Mesenchymal stem cell (in vitro differentiated cells and primary cell): ENCODE data around the gene NOTCH2.
"Not testable (repeated sequence)": the region's sequence is repeated elsewhere in the genome, so short reads cannot be mapped to it uniquely, and the experiment has no call there.

Experiments
- DNase-seq: peaks from one replicate; pipeline ENCODE4 v3.0.0-alpha.2; 2013
- H2AFZ ChIP-seq: one replicate; pipeline ENCODE4 v1.6.1; 2013; ENCODE audit warnings: low read depth, mild to moderate bottlenecking, control low read depth, inconsistent platforms, low read length, moderate library complexity
- H2AK5ac ChIP-seq: 2 replicates; pipeline ENCODE4 v1.6.1; 2013; ENCODE audit warnings: low read length, moderate library complexity, mild to moderate bottlenecking, inconsistent platforms; ENCODE audit not compliant: severe bottlenecking
- H2BK120ac ChIP-seq: one replicate; pipeline ENCODE4 v1.6.1; 2013; ENCODE audit warnings: low read depth, mild to moderate bottlenecking, inconsistent platforms, low read length, moderate library complexity
- H2BK12ac ChIP-seq, 2 experiments: one replicate each; pipeline ENCODE4 v1.6.1; 2013; ENCODE audit warnings: inconsistent platforms in 2 of 2, low read length in 2 of 2, mild to moderate bottlenecking in 2 of 2, moderate library complexity in 2 of 2, control low read depth in 1 of 2
- H2BK15ac ChIP-seq: one replicate; pipeline ENCODE4 v1.6.1; 2013; ENCODE audit warnings: mild to moderate bottlenecking, low read depth, inconsistent platforms; ENCODE audit not compliant: poor library complexity, severe bottlenecking
- H2BK5ac ChIP-seq: 2 replicates; pipeline ENCODE4 v1.6.1; 2013; ENCODE audit warnings: low read depth, mild to moderate bottlenecking, low read length, control low read depth, inconsistent platforms; ENCODE audit not compliant: poor library complexity, severe bottlenecking
- H3K14ac ChIP-seq, 2 experiments: one replicate each; pipeline ENCODE4 v1.6.1; 2013; ENCODE audit warnings: inconsistent platforms in 2 of 2, low read length in 2 of 2, control low read depth in 1 of 2, mild to moderate bottlenecking in 1 of 2, moderate library complexity in 1 of 2
- H3K18ac ChIP-seq, 2 experiments: one replicate each; pipeline ENCODE4 v1.6.1; 2013; ENCODE audit warnings: inconsistent platforms in 2 of 2, low read length in 2 of 2, control low read depth in 1 of 2, low read depth in 1 of 2, mild to moderate bottlenecking in 1 of 2
- H3K23ac ChIP-seq, 2 experiments: one replicate each; pipeline ENCODE4 v1.6.1; 2013; ENCODE audit warnings: inconsistent platforms in 2 of 2, low read length in 2 of 2, mild to moderate bottlenecking in 2 of 2, moderate library complexity in 2 of 2, control low read depth in 1 of 2
- H3K27ac ChIP-seq: 2 replicates; pipeline ENCODE4 v1.5.1; 2013; ENCODE audit warnings: mild to moderate bottlenecking, moderate library complexity, low read length, control low read depth, inconsistent platforms; ENCODE audit not compliant: poor library complexity, severe bottlenecking
- H3K27me3 ChIP-seq, 2 experiments: 2 replicates each; pipeline versions ENCODE4 v1.6.1 to v1.7.0; 2013; ENCODE audit warnings: low read length in 2 of 2, mild to moderate bottlenecking in 2 of 2, moderate library complexity in 2 of 2, control low read depth in 1 of 2, inconsistent platforms in 1 of 2; ENCODE audit not compliant: control insufficient read depth in 1 of 2, insufficient read depth in 1 of 2
- H3K36me3 ChIP-seq, 2 experiments: 2 replicates each; pipeline versions ENCODE4 v1.6.1 to v1.7.0; 2013; ENCODE audit warnings: low read length in 2 of 2, control low read depth in 1 of 2, inconsistent platforms in 1 of 2, low read depth in 1 of 2, mild to moderate bottlenecking in 1 of 2; ENCODE audit not compliant: insufficient read depth in 2 of 2, control insufficient read depth in 1 of 2
- H3K4ac ChIP-seq, 2 experiments: one replicate each; pipeline ENCODE4 v1.6.1; 2013; ENCODE audit warnings: inconsistent platforms in 2 of 2, low read length in 2 of 2, mild to moderate bottlenecking in 2 of 2, moderate library complexity in 2 of 2, control low read depth in 1 of 2, low read depth in 1 of 2
- H3K4me1 ChIP-seq: 2 replicates; pipeline ENCODE4 v1.6.1; 2013; ENCODE audit warnings: low read depth, low read length, control low read depth; ENCODE audit not compliant: control insufficient read depth, insufficient read depth
- H3K4me2 ChIP-seq: 2 replicates; pipeline ENCODE4 v1.6.1; 2013; ENCODE audit warnings: low read length, mild to moderate bottlenecking, inconsistent platforms; ENCODE audit not compliant: poor library complexity, severe bottlenecking
- H3K4me3 ChIP-seq, 2 experiments: 2 replicates each; pipeline versions ENCODE4 v1.5.1 to v1.7.0; 2013; ENCODE audit warnings: low read length in 2 of 2, mild to moderate bottlenecking in 2 of 2, control low read depth in 1 of 2, low read depth in 1 of 2; ENCODE audit not compliant: insufficient read depth in 1 of 2
- H3K79me1 ChIP-seq: replicated peaks from 2 replicates; pipeline ENCODE4 v1.6.1; 2013; ENCODE audit warnings: mild to moderate bottlenecking, control low read depth, low read length, inconsistent platforms; ENCODE audit not compliant: poor library complexity, severe bottlenecking
- H3K9ac ChIP-seq: 2 replicates; pipeline ENCODE4 v1.7.0; 2013; ENCODE audit warnings: mild to moderate bottlenecking, low read length, moderate library complexity
- H3K9me3 ChIP-seq: 2 replicates; pipeline ENCODE4 v1.7.0; 2013; ENCODE audit warnings: mild to moderate bottlenecking, low read length; ENCODE audit not compliant: control insufficient read depth
- H4K8ac ChIP-seq: one replicate; pipeline ENCODE4 v1.6.1; 2013; ENCODE audit warnings: inconsistent platforms, mild to moderate bottlenecking, low read length, moderate library complexity
- H4K91ac ChIP-seq: one replicate; pipeline ENCODE4 v1.6.1; 2013; ENCODE audit warnings: mild to moderate bottlenecking, low read length, inconsistent platforms
- WGBS: methylation state at CpG from one replicate; pipeline ENCODE4 v1.1.7; 2013; ENCODE audit warnings: mixed read lengths; 5-methylcytosine and 5-hydroxymethylcytosine counted together

Gene NOTCH2

GRCh38 chr1:120100590-120100989, 31.1 kb upstream of the NOTCH2 start:
- not testable (repeated sequence) for H2BK5ac ChIP-seq, H3K27ac ChIP-seq, H3K14ac ChIP-seq, H3K4ac ChIP-seq, H3K36me3 ChIP-seq, H2BK15ac ChIP-seq, H3K9ac ChIP-seq, H2AFZ ChIP-seq, H3K4me3 ChIP-seq, H3K9me3 ChIP-seq, H3K23ac ChIP-seq, DNase-seq, H3K4me2 ChIP-seq, H2BK120ac ChIP-seq, H3K18ac ChIP-seq, H3K27me3 ChIP-seq, H2BK12ac ChIP-seq, H4K8ac ChIP-seq, H4K91ac ChIP-seq, H3K4me1 ChIP-seq, H2AK5ac ChIP-seq, H3K79me1 ChIP-seq
- WGBS = no CpG with 5 or more reads among the region's 1 CpG

DNA sequence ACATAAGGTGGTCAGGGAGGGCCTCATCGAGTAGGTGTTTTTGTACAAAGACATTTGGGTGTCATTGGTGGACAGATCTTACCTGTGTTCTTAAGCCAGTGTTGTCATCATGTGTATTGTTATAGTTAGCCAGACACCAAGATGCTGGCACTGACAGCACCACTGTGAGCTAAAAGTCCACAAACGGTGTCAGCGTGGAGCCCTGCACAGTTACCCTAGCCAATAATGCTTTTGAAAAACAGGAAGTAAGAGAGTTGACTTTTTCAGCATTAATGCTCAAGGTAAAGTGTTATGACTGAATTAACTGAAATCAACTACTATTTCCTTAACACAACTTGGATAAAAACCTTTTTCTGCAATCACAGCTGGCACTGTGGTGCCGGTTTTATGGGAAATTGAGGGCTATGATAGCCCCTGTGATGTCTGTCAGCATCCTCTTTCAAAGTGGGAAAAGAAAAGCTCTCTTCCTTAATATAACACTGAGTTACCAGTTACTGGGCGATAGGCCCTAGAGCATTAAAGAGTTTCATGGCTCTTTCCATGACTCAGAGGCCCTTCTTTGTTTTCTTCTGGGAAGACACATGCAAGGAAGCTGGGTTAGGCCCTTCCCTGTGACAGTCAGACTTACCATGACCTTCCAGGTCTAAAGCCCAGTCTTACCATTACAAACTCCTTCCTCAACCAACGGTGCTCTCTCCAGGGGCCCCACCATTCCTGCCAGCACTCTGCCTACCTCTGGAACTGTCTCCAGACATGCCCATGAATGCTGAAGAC, 29.7 kb upstream of the NOTCH2 start:
- H3K23ac ChIP-seq, H3K4me2 ChIP-seq, H3K4ac ChIP-seq, H2BK5ac ChIP-seq, H4K91ac ChIP-seq, H2BK12ac ChIP-seq, H3K9me3 ChIP-seq, H2BK15ac ChIP-seq, H3K4me1 ChIP-seq, H2AK5ac ChIP-seq, H3K14ac ChIP-seq, H3K27me3 ChIP-seq, H4K8ac ChIP-seq, H3K79me1 ChIP-seq, H3K4me3 ChIP-seq, H3K27ac ChIP-seq, H2AFZ ChIP-seq, H3K9ac ChIP-seq, H3K18ac ChIP-seq, H2BK120ac ChIP-seq, H3K36me3 ChIP-seq, DNase-seq: not testable (repeated sequence)
- 100% methylated on average over 1 of the region's 6 CpGs for WGBS

DNA sequence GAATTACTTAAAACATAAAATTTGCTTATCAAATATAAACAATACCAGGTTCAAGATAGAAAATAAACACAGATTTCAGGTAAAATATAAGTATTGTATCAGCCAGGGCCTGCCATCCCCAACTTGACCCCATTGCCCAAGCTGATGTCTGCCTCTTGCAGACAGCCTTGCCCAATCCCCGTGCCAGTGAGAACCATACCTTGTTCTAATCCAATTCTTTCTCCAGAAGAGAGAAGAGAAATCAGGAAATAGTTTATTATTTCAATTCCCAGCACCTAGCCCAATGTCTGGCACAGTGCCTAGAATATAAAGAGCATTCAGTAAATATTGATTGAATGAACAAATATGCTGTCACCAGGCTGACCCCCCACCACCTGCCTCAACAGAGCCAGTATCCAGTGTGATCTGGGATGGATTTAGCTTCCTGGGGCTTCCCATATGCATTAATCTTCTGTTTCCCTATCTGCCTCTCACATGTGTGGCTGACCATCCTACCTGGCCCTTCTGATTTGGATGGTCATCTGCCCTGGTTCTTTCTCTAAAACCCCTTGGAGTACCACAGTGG, 27.6 kb upstream of the NOTCH2 start:
- not testable (repeated sequence) for H2BK12ac ChIP-seq, H3K23ac ChIP-seq, H3K9me3 ChIP-seq, H3K14ac ChIP-seq, H3K9ac ChIP-seq, H2AFZ ChIP-seq, H3K18ac ChIP-seq, H3K27me3 ChIP-seq, H3K27ac ChIP-seq, H4K91ac ChIP-seq, H3K4ac ChIP-seq, H3K36me3 ChIP-seq, H3K4me1 ChIP-seq, H2BK5ac ChIP-seq, H3K4me2 ChIP-seq, H2BK120ac ChIP-seq, H2BK15ac ChIP-seq, H2AK5ac ChIP-seq, H3K4me3 ChIP-seq, H3K79me1 ChIP-seq, DNase-seq, H4K8ac ChIP-seq
- no CpG with 5 or more reads among the region's 1 CpG for WGBS

GRCh38 chr1:120093548-120094181, 24.2 kb upstream of the NOTCH2 start:
- not testable (repeated sequence) for H3K4me1 ChIP-seq, H4K8ac ChIP-seq, H2BK12ac ChIP-seq, H4K91ac ChIP-seq, H3K27me3 ChIP-seq, H3K36me3 ChIP-seq, H3K4ac ChIP-seq, H3K18ac ChIP-seq, H2AK5ac ChIP-seq, H3K9ac ChIP-seq, H2BK15ac ChIP-seq, H2BK120ac ChIP-seq, H3K14ac ChIP-seq, H3K27ac ChIP-seq, H2AFZ ChIP-seq, H3K9me3 ChIP-seq, H3K23ac ChIP-seq, H2BK5ac ChIP-seq, H3K4me2 ChIP-seq, H3K4me3 ChIP-seq, H3K79me1 ChIP-seq, DNase-seq
- WGBS = no CpG with 5 or more reads among the region's 4 CpGs
